CD4-positive, alpha-beta T cell treated with Interleukin-10 for 1 hour (primary cell): ENCODE measurements around the gene SAPCD2.
"Not testable (repeated sequence)": the region's sequence is repeated elsewhere in the genome, so short reads cannot be mapped to it uniquely, and the experiment has no call there.

ENCODE experiments used
- DNase-seq: peaks from one replicate; pipeline ENCODE4 v3.0.0-alpha.2; 2020

Gene SAPCD2

DNA sequence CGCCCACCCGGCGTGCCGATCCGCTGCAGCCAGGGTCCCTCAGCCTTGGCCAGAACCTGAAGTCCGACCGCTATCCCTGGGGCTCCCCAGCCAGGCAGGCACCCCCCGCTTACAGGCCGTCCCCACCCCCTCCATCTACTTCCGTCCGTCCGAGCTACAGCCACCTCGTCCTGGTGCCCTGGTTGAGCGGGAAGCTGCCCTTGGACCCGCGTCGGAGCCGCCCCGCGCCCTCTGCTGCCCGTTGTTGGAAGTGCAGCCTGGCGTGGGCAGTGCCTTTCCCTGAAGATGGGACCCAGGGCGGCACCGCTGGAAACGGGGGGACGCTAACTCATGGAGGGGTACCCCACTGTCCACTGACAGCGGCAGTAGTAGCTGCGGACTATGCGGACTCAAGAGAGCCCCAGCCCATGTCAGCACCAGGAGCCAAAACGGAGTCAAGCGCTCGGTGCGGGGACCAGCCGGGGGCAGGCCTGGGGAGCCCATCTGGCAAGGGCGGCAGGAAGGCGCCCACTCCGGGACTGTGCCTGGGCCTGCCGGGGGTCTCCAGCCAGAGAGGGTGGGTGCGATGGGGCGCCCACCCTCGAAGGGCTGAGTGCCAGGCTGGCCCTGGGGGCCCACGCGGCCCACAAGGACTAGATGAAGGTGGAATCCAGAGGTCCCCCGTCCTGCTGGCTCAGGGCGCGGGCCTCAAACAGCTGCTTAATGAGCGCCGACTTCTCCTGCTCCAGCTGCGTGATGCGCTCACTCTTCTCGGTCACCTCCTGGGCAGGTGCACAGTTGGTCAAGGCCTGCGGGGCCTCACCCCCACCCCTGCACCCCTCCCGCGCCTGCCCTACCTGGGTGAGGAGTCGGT, 6.1 kb downstream of the SAPCD2 start:
- DNase-seq = peak; percentile 62

- no peak for DNase-seq
Measured at GRCh38 chr9:137063311-137064026, 6.9 kb downstream of the SAPCD2 start.

- DNase-seq = not testable (repeated sequence)
Measured at GRCh38 chr9:137062798-137063197, 7.6 kb downstream of the SAPCD2 start.

DNA sequence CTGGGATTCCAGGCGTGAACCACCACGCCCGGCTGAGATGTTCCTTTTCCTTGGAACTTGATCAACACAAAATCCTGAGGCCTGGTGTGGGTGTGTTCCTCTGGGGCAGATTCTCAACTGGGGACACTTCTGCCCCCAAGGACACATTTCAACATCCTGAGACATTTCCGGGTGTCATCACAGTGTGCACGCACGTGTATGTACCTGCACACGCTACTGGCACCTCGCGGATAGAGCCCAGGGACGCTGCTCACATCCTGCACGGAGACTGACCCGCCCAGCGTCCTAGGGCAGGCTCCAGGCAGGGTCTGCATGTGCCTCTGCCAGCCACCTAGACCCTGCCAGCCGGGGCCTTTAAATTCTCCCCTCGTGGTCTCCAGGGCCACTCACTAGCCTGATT, 8.0 kb downstream of the SAPCD2 start:
- no peak for DNase-seq

DNA sequence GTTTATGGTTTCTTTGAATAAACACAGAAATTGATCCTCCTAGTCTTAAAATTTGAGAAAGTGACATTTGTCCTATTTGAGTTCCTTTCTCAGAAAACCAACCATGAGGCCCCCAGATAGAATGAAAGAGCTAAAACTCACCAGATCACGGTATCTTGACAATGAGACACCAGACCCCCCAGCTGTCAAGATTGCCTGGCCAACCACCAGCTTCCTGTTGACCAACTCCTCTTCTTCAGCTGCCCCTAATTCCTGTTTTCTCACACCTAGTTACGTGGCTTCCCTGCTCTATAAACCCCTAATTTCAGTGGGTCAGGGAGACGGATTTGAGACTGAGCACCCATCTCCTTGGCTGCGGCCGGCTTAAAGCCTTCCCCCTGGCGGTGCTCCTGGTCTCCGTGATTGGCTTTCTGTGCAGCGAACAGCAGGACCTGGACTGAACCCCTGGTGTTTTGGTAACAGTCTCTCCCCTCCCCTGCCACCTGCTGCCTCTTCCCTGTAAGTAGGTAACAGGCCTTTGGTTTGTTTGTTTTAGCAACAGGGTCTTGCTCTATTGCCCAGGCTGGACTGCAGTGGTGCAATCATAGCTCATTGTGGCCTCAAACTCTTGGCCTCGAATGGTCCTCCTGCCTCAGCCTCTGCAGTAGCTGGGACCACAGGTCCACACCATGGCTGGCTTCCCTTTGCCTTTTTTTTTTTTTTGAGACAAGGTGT, 11.7 kb downstream of the SAPCD2 start:
- DNase-seq = no peak

DNA sequence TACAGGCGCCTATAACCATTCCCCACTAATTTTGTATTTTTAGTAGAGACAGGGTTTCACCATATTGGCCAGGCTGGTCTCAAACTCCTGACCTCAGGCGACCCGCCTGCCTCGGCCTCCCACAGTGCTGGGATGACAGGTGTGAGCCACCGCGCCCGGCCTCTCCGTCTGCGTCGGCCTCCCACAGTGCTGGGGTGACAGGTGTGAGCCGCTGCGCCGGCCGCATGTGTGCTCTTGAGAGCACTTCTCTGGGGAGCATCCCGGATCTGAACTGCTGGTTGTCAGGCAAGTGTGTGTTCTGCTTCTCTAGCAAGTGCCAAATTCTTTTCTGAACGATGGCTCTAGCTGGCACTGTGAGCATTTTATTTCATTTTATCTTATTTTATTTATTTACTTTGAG, 12.8 kb downstream of the SAPCD2 start:
- no peak for DNase-seq

- DNase-seq = no peak
Measured at GRCh38 chr9:137056739-137057415, 13.5 kb downstream of the SAPCD2 start.

GRCh38 chr9:137055385-137056364, 14.7 kb downstream of the SAPCD2 start:
- DNase-seq = no peak

- no peak for DNase-seq
Measured at GRCh38 chr9:137054932-137055384, 15.4 kb downstream of the SAPCD2 start.

GRCh38 chr9:137053944-137054931, 16.1 kb downstream of the SAPCD2 start, which contains the start of gene ENTPD2:
Gene ENTPD2, minus strand, starts transcription at chr9:137054061. Its CDS starts 64 bp downstream, at chr9:137053997.
- DNase-seq = peak; percentile 50

GRCh38 chr9:137052998-137053943, 17.1 kb downstream of the SAPCD2 start:
- DNase-seq = no peak

GRCh38 chr9:137052293-137052692, 18.1 kb downstream of the SAPCD2 start:
- DNase-seq = no peak

GRCh38 chr9:137051145-137051724, 19.1 kb downstream of the SAPCD2 start:
- DNase-seq = no peak

DNA sequence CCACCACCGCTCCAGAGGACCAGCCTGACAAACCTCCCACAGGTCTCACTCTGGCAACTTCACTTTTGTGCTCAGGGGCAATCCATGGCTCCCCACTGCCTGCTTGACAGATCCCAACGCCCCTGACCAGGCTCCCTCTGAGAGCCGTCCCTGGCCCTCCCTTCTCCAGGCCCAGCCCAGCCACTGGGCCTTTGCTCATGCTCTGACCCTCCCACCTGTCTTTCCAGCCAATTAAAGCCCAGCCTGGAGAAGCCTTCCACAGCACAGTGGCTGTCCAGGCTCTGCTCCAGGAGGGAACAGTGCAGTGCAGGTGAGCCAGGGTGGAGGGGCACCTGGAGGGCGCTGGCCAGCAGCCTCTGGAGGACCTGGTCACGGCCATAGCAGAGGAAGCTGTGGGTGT, 19.8 kb downstream of the SAPCD2 start:
- DNase-seq = no peak

GRCh38 chr9:137049544-137050449, 20.6 kb downstream of the SAPCD2 start:
- DNase-seq = peak; percentile 64

DNA sequence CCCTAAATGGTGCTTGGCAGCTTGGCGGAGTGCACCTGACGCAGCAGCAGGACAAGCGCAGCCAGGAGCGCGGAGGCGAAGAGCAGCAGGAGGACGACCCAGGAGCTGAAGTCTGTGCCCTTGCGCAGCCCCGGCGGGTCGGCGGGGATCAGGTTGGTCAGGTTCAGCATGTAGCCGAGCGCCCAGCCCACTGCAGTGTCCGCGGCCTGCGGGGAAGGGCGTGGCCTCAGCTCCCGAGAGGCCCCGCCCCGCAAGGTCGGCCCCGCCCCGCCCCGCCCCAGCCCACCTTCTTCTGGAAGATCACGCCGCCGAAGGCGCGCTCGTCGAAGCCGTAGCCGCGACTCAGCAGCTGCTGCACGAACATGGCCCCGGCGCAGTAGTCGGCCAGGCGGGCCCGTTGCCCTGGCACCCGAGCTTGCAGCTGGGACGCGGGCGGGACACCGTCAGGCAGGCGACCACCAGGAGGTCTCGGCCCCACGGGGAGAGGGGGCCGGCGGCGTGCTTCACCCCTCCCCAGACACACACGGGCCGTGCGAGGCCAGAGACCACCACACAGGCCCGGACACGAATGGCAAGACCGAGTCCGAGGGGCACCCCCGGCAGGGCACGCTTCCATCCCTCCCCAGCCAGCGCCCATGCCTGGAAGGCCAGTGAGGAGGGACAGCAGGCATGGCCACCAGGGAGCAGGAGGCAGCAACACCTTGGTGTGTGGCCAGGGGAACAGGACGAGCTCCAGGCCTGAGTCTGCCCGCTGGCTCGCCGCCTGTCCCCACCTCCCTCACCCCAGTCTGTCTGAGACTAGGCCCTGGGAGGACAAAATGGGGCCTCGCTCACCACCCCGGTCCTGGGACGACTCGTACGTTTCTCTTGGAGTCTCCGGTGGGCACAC, 21.5 kb downstream of the SAPCD2 start:
- no peak for DNase-seq
